VCaP (cell line): Measurements from ENCODE around the gene RNF166.

Experiments used
- H3K27ac ChIP-seq: fragments of 450-650 bp; 2 replicates; pipeline ENCODE4 v1.5.1; 2017
- TF ChIP-seq, protein P1 (sequence below): fragments of 450-650 bp; conservative IDR thresholded peaks from 2 replicates; pipeline ENCODE4 v1.5.1; 2017; ENCODE audit warnings: mild to moderate bottlenecking, moderate library complexity

Gene RNF166

DNA sequence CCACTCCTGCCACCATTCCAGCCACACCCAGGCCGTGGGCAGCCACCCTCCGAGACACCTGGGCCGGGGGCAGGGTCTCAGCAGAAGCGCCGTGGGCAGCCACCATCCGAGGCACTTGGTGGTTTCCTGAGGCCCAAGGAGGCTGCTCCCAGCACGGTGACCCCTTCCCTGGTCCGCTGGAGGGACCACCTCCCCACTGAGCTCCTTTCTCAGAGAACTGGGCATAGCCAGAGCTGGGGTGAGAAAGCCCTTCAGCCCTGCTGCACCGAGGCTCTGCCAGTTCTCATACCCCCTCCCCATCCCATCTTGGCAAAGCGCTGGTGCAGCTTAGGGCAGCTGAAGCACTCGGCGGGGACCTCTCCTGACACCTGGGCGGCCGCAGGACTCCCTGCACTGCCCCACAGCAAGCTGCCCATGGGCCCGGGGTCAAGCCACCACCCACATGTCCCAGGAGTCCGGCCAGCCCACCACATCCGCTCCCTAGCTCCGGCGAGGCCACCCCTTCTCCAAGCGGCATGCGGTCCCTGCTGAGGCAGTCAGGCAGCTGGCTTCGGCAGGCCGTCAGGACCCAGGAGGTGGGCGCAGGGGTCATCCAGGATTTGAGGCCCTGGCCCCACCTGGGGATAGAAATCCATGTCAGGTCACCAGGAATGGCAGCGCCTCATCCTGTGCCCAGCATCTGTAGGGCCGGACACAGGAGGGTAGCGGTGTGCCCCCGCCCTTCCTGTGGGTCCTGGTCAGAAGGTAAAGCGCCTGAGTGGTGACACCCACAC lies 54.0 kb downstream of the RNF166 start:
- H3K27ac ChIP-seq, result no peak overlapping the region
- TF ChIP-seq, protein P1, sequence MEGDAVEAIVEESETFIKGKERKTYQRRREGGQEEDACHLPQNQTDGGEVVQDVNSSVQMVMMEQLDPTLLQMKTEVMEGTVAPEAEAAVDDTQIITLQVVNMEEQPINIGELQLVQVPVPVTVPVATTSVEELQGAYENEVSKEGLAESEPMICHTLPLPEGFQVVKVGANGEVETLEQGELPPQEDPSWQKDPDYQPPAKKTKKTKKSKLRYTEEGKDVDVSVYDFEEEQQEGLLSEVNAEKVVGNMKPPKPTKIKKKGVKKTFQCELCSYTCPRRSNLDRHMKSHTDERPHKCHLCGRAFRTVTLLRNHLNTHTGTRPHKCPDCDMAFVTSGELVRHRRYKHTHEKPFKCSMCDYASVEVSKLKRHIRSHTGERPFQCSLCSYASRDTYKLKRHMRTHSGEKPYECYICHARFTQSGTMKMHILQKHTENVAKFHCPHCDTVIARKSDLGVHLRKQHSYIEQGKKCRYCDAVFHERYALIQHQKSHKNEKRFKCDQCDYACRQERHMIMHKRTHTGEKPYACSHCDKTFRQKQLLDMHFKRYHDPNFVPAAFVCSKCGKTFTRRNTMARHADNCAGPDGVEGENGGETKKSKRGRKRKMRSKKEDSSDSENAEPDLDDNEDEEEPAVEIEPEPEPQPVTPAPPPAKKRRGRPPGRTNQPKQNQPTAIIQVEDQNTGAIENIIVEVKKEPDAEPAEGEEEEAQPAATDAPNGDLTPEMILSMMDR, result no peak

DNA sequence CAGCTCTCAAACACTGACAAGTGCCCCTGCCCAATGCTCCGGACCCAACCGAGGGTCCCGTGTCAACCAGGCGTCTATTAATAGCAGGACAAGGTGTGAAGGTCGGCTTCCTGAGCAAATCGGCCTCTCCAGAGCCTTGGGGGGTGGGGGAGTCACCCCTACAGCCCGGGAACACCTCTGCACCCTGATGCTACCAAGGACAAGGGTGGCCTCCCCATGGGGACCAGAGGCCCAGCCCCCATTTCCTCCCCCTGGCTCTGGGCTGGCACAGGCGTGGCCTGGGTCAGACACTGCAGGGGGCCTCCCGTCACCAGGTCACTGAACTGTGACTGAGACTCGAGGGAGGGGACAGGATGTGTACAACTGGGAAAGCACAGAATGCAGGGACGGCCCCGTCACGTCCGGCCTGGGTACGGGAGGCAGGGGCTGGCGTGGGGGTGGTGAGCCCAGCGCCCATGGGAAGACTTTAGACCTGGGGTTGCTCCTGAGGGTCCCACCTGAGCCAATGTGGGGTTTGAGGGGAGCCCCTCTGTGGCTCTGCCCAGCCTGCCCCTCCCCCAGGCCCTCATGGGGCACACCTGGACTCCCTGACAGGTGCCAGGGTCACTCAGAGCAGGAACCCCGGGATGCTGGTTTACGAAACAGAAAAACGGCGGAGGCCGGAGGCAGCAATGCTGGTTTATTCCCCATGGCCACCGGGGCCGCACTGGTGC lies 54.8 kb downstream of the RNF166 start:
- TF ChIP-seq, protein P1, result no peak
- H3K27ac ChIP-seq, result no peak overlapping the region

DNA sequence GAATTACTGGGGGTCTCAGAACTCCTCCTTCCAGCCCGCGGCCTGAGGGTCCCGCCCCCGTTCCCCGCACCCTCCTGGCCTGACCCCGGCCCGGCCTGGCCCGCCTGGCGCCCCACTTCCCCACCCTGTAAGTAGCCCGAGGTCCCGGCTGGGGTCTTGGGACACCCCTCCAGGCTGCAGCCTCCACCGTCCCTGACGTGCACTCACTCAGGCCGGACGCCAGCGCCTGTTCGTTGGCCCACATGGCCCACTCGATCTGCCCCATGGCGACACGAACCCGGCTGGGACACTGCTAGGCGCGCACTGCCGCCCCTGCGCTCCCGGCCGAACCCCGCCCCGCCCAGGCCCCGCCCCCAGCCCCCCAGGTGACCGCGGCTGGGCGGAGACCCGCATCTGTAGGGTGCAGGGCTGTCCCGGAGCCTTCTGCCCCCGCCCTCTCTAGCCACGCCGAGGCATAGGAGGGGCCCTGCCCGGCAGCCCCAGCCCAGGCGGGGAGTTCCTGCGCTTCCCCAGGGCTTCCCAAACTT lies 55.4 kb downstream of the RNF166 start, which contains the start of gene CYBA:
TSS of gene CYBA (minus strand) at position 305 of the 527 bp plus-strand sequence. CDS start at position 265, 40 bp downstream.
- no peak within 1 kb of the TSS for H3K27ac ChIP-seq
- TF ChIP-seq, protein P1, result no peak

DNA sequence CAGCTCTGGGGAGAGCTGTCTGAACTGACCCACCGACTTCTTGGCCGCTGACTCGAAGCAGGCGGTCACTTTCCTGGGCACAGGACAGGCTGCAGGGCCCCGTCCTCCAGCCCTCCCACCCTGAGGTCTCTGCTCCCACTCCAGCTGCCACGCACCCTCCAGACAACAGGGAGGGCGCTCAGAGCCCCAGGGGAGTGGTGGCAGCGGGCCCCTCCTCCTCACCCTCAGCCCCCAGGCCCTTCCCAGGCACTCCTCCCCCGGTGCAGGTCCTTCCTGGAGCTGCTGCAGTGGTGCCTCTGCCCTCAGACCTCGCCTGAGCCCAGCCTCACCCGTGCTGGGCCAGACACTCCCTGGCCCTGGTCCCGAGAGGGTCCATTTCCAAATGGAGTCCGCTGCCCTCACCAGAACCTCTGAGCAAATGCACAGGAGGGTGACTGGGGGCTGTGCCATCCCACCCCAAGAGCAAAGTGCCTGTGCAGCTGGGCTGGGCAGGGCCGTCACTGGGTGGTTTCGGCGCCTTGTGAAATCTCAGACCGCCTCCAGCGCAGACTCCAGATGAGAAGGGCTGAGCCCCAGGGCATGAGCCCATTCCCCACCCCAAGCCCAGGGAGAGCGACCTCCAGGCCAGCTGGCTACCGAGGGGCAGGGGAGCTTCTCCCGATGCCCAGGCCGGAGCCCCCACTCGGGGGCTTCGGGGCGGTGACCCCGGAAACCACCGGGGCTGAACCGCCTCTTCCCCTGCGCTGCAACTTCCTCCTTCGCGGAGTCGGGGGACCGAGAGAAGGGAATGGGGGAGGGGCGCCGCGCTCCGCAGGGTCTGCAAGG lies 56.1 kb downstream of the RNF166 start:
- TF ChIP-seq, protein P1, result no peak
- H3K27ac ChIP-seq, result no peak overlapping the region

DNA sequence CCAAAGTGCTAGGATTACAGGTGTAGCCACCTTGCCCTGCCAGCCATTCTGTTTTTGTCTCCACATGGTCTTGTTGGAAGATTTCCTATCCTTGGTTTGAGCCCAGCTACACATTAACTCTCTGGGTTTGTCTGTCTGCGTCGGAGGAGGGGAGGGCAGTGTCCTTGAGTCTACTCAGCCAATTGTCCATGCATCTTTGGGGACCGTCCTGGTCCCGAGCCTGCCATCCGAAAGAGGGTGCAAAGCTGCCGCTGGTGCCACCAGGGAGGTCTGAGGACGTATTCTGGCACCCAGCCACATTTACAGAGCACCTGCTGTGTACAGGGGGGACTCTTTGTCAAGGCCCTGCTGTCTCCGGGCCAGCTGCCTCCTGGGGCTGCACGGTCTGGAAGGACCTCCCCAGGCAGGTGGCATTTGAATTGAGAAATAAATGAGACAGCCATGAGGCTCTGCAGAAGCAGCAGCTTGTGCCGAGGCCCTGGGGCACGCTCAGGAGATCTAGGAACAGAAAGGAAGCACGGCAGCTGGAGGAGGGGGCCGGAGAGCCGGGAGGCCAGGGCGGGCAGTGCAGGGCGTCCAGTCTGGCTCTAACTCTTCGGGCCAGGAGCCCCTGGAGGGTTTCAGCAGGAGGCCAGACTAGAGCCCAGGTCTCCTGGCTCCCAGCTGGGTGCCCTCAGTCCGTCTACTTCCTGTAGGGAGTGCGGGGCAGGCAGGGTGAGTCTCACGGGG lies 56.8 kb downstream of the RNF166 start:
- TF ChIP-seq, protein P1, result no peak
- no peak overlapping the region for H3K27ac ChIP-seq

DNA sequence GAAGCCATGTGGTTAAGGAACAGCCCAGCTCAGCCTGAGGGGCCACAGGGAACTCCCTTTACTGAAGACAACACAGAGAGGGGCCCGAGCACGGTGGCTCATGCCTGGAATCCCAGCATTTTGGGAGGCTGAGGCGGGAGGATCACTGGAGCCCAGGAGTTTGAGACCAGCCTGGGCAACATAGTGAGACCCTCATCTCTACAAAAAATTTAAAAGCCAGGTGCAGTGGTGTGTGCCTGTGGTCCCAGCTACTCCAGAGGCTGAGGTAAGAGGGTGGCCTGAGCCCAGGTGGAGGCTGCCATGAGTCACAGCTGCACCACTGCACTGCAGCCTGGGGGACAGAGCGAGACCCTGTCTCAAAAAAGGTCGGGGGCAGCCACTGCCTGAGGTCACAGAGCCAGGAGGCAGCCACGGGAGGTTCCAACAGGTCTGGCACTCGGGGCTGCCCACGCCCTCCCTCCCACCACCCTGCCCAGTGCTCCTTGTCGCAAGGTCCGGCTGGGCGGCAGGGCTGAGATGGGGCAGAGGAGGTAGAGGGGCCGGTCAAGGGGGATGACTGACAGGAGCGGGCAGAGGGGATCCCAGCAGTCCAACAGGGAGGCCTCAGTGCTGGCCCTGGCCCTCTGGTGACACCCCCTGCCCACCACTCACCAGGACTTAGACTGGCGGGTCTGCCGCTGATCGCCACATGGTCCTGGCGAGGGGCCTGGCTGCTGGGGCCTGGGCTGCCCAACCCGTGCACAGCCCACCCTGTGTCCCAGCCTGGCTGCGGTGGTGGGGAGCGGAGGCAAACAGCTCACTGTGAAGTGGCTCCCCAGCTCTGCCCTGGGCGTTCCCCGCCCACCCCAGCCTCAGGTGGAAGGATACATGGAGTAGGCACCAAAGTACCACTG lies 58.8 kb downstream of the RNF166 start:
- no peak overlapping the region for H3K27ac ChIP-seq
- TF ChIP-seq, protein P1, result no peak
